H1 (cell line): ENCODE measurements around the gene ARID4B. TPM values are rescaled to one million over a fixed set of nuclear protein-coding genes. Genes with fewer than 3 reads are reported as not detected.

ENCODE experiments used
- BRCA1 ChIP-seq: IDR thresholded peaks from 2 replicates; pipeline ENCODE4 v1.6.1; 2012; ENCODE audit warnings: low read depth, low read length, improper control_type of control experiment
- CHD7 ChIP-seq: fragments of 300-600 bp; sonication (generic); IDR thresholded peaks from 2 replicates; pipeline ENCODE4 v1.7.1; 2012; ENCODE audit warnings: low read length, moderate library complexity, mild to moderate bottlenecking, inconsistent platforms; ENCODE audit not compliant: insufficient replicate concordance
- CTCF ChIP-seq, 3 experiments: IDR thresholded peaks; 1 replicate in 2 of 3; 2 replicates in 1 of 3; pipeline versions ENCODE4 v1.5.1 to v1.6.1; 2011; ENCODE audit warnings: low read length in 3 of 3, mild to moderate bottlenecking in 3 of 3, inconsistent platforms in 2 of 3, low read depth in 1 of 3, moderate library complexity in 1 of 3; ENCODE audit not compliant: insufficient read depth in 1 of 3; ENCODE audit errors: control extremely low read depth in 1 of 3
- HDAC2 ChIP-seq, 2 experiments: fragments of 300-600 bp in 1 of 2; sonication (generic) in 1 of 2; IDR thresholded peaks; 2 replicates each; pipeline ENCODE4 v1.6.1; 2011 to 2012; ENCODE audit warnings: low read depth in 2 of 2, low read length in 2 of 2, mild to moderate bottlenecking in 2 of 2, moderate library complexity in 2 of 2, borderline replicate concordance in 1 of 2, inconsistent platforms in 1 of 2
- HDAC6 ChIP-seq: IDR thresholded peaks from one replicate; pipeline ENCODE4 v1.7.1; 2012; ENCODE audit warnings: low read depth, mild to moderate bottlenecking, inconsistent platforms, low read length, moderate library complexity
- JUN ChIP-seq: IDR thresholded peaks from 2 replicates; pipeline ENCODE4 v1.6.1; 2011; ENCODE audit warnings: low read depth, mild to moderate bottlenecking, improper control_type of control experiment, low read length
- RAD21 ChIP-seq, 2 experiments: IDR thresholded peaks in 1 of 2; conservative IDR thresholded peaks in 1 of 2; 2 replicates each; pipeline ENCODE4 v1.6.1; 2011; ENCODE audit warnings: low read depth in 2 of 2, low read length in 2 of 2, improper control_type of control experiment in 1 of 2, inconsistent platforms in 1 of 2, mild to moderate bottlenecking in 1 of 2, moderate library complexity in 1 of 2
- SIX5 ChIP-seq: IDR thresholded peaks from 2 replicates; pipeline ENCODE4 v1.6.1; 2011; ENCODE audit warnings: mild to moderate bottlenecking, low read depth, low read length
- polyA plus RNA-seq, 7 experiments: library from polyadenylated mRNA; depleted of rRNA in 3 of 7; stranded (reverse) in 5 of 7; unstranded in 2 of 7; fragments of >200 nt in 5 of 7; fragments of 200-250 nt in 2 of 7; gene quantifications; 1 replicate in 5 of 7; 2 replicates in 1 of 7; 4 replicates in 1 of 7; pipeline versions ENCODE4 v1.2.1 to v1.2.3, GENCODE V29; 2011 to 2013; ENCODE audit warnings: missing spikeins in 2 of 7, mixed read lengths in 2 of 7
- total RNA-seq: library from RNA; stranded (reverse); fragmentation: NEBNext Ultra II Directional; extraction: Animal tissue kit (Norgen Biotek cat#: 25700); gene quantifications from 2 replicates; pipeline ENCODE4 v1.2.1, GENCODE V29; 2021

The ARID4B gene
- total and polyA plus RNA-seq, 2 of the 8 experiments (the other 6 are each of a cell fraction or from before 2014, with no cell fraction given): 5.1 to 28.8 TPM

GRCh38 chr1:235199441-235199840 lies 128.5 kb downstream of the ARID4B start (continued):
- TF ChIP-seq CHD7: peak; percentile 58
- TF ChIP-seq HDAC6: no peak
- TF ChIP-seq HDAC2 (IDR thresholded peaks at IDR 0.05; ENCODE audit: borderline replicate concordance in 1 of 2, low read depth in 2 of 2, low read length in 2 of 2): peak in 1 of 2 experiments; percentile 84; a peak in 1 of 4 replicates
- TF ChIP-seq CTCF (IDR thresholded peaks at IDR 0.05; ENCODE audit: control extremely low read depth in 1 of 3, insufficient read depth in 1 of 3, low read depth in 1 of 3, low read length in 3 of 3): peak in 2 of 3 experiments; percentile 47 to 51; a peak in 3 of 4 replicates
- TF ChIP-seq JUN: no peak
- no peak for TF ChIP-seq SIX5
- TF ChIP-seq RAD21 (IDR thresholded peaks at IDR 0.05 in 1 of 2, conservative IDR thresholded peaks at IDR 0.05 in 1 of 2; ENCODE audit: low read depth in 2 of 2, low read length in 2 of 2): peak; percentile 59 to 62
- no peak for TF ChIP-seq BRCA1
